GDM1 (cell line): ENCODE results near the gene KCNH1.

Experiments
- DNase-seq: peaks from one replicate; lab custom pipeline; 2025; lab: John Stamatoyannopoulos, UW

Gene KCNH1

DNA sequence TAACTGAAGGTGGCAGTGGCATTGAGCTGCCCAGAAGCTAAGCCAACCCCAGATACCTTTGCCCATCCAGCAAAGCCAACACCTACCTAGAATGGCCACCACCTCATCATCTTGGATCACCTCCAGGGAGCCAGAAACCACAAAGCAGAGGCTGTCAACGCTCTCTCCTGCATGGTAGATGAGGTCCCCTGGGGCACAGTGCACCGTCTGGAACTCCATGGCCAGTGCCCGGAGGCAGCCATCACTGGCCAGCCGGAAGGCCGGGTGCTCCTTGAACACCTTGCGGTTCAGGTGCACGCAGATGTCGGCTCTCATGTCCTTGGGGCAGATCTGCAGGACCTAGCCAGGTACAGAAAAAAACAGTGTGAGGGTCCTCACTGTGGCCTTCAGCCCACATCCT lies 336.5 kb downstream of the KCNH1 start:
- DNase-seq = no peak

GRCh38 chr1:210796421-210796820 lies 337.5 kb downstream of the KCNH1 start:
- DNase-seq = no peak

- no peak for DNase-seq
Observed at GRCh38 chr1:210794445-210794844, 339.5 kb downstream of the KCNH1 start.

DNA sequence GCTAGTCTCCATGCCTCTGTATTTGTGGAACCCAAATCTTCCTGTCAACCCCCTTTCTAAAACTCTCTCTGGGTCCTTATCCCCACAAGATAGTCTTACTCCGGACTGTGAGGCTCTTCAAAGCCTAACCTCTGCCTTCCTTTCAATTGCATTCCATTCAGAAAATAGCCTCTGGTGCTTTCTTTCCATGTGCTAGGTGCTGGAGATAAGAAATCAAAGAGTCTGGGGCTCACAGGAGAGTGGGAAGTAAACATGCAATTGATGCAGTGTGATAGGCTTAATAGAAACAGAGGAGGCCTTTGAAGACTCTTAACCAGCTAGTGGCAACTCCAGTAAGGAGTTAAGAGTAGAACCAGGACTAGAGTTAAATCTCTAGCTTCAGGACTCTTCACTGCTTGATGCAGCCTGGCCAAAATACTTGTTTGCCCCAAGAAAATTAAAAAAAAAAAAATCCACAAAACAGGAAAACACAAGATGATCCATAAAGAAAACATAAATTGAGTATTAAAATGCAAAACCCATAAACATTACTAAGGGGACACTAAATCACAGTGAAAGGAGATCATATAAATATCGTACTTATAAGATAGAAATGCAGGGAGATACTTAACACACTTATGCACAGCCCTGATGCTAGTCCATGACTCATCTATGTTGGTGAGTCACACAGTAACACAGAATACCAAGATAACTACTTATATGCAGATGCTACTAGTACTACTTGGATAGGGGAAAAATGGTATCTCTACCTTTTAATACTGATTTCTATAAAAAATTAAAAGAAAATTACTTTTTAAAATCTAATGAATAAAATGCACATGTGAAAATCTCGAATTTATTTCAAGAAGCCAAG lies 341.5 kb downstream of the KCNH1 start:
- no peak for DNase-seq

DNA sequence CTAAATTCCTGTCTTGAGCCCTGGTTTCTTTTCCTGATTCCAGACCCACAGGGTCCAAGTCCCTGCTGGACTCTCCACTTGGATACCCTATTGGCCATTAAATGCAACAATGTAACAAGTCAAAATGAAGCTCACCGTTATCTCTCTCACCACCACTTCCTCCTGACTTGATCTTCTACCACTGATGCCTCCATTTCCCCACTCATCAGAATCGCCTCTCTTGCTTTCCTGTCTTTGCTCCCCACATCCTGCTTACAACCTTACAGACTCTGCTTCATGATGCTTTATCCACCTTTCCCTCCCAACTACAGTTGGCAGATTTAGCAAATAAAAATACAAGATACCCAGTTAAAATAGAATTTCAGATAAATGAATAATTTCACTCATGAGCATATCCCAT lies 343.8 kb downstream of the KCNH1 start:
- no peak for DNase-seq

- no peak for DNase-seq
Observed at GRCh38 chr1:210787800-210788199, 346.1 kb downstream of the KCNH1 start.

- DNase-seq = no peak
Observed at GRCh38 chr1:210786546-210786945, 347.4 kb downstream of the KCNH1 start.

- no peak for DNase-seq
Observed at GRCh38 chr1:210783925-210784324, 350.0 kb downstream of the KCNH1 start.

GRCh38 chr1:210781652-210782051 lies 352.3 kb downstream of the KCNH1 start:
- no peak for DNase-seq

- DNase-seq = no peak
Observed at GRCh38 chr1:210779269-210779668, 354.7 kb downstream of the KCNH1 start.

DNA sequence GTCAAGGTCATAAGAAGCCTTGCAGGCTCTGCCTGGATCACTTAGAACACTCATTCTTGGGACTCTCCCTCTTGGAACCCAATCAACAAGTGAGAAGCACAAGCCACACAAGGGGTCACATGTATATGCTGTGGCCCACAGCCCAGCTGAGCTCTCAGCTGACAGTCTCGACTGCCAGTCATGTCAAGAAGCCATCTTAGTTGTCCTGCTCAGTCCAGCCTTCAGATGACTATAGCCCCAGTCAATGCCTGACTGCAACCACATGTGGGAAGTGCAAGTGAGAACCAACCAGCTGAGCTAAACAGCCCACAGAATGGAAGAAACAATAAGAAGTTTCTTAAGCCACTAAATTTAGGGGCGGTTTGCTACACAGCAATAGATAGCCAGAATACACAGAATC lies 356.0 kb downstream of the KCNH1 start:
- DNase-seq = no peak

- no peak for DNase-seq
Observed at GRCh38 chr1:210776712-210777111, 357.2 kb downstream of the KCNH1 start.

DNA sequence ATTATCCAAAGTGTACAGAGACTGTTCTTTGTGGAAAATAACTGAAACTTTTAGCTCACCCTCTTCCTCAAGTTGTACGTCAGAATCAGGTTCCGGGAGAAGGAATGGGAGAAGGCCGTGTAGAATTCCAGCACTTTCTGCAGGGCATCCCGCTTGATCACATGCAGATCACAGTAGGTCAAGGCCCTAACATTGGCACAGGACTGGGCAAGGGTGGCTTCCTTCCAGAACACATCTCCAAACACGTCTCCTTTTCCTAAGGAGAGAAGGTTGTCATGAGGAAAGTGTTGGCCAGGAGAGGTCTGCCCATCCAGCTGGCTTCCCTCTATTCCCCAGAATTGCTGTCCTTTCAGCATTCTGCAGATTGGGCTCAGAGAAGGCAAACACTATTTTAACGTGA lies 358.7 kb downstream of the KCNH1 start:
- DNase-seq = no peak

- no peak for DNase-seq
Observed at GRCh38 chr1:210773450-210773849, 360.5 kb downstream of the KCNH1 start.

DNA sequence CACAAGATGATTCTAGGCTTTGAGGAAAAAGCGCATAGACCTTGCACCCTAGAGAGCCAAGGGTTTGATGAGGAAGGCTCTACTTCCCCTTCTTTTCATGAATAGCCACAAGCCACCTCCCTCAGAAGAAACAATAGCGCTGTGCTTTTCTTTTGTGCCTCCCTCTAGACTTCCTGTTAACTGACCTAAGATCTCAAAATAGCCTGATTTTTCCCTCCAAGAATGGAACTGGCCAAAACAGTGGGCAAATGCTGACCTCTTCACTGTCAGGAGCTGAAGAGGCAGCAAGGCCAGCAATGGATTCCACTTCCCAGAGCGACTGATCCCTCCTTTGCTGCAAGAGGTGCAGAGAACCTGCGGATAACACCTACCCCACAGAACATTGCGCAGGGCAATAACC lies 362.8 kb downstream of the KCNH1 start:
- DNase-seq = no peak

GRCh38 chr1:210770396-210770984 lies 363.5 kb downstream of the KCNH1 start:
- no peak for DNase-seq

DNA sequence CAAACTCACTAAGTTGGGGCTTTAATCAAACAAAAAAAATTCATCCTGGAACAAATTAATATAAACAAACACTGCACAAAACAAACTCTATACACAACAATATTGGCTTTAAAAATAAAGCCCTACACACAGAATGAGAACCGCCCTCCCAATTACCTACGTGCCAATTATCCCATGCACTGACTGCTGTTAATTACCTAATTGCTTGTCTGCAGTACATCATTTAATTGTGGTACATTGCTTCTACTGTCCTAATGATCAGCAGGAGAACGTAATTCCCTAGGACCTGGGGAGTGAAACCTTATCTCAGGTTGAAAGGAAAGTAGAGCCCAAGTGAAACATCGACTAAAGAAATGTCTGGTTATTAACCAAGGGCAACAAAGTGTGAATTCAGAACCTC lies 364.5 kb downstream of the KCNH1 start:
- no peak for DNase-seq

GRCh38 chr1:210764536-210764935 lies 369.4 kb downstream of the KCNH1 start:
- DNase-seq = no peak

- no peak for DNase-seq
Observed at GRCh38 chr1:210758761-210759160, 375.2 kb downstream of the KCNH1 start.

DNA sequence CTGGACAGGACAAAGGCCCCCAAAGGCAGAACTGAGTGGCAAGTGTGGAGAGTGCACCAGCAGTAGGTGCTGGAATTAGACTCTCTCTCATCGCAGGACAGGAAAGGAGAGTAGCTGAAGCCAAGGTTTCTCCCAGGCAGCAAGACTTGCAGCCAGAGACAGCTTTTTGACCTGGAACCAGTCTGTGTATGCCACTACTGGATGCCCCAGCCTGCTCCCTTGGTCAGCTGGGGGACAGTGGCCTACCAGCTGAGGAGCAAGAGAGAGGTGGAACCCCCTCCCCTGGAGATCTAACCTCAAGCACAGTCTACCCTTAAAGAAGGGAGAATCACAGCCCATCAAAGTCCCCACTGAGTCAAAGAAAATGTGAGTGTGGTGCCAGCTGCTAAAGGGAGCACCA lies 375.7 kb downstream of the KCNH1 start:
- DNase-seq = no peak

DNA sequence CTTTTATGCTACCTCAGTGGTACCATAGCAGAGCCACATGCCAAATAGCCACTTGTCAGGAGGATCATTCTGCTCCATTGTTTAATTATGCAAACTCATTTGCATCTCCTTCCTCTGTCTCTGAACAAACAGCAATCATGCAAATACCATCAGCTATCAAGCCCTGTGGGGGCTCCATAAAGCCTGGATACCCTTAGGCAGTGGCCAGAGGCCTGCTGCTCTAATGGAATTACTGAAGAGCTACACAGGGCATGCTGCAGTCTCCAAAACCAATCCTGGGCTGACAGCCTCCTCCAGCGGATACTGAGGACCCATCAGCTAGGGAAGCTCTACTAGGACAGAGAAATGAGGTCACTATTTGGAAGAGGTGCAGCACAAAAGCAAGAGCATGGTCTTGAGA lies 376.3 kb downstream of the KCNH1 start:
- no peak for DNase-seq

GRCh38 chr1:210755991-210756659 lies 377.8 kb downstream of the KCNH1 start:
- no peak for DNase-seq
